HepG2 (cell line): Measurements from ENCODE around the gene GNB1. TPM values are rescaled to one million over a fixed set of nuclear protein-coding genes. Genes with fewer than 3 reads are reported as not detected.

Experiments used
- ARID2 ChIP-seq: sonication (generic); formaldehyde crosslinking; IDR thresholded peaks from 2 replicates; pipeline ENCODE4 v1.8.1; 2022; ENCODE audit warnings: mild to moderate bottlenecking, missing genetic modification reagents, borderline replicate concordance
- CCAR2 ChIP-seq: fragments of 200-400 bp; formaldehyde crosslinking; optimal IDR thresholded peaks from 2 replicates; pipeline ENCODE3; 2018; ENCODE audit warnings: low read depth, mild to moderate bottlenecking, low read length, moderate library complexity
- CHD2 ChIP-seq: IDR thresholded peaks from 2 replicates; pipeline ENCODE4 v1.6.1; 2011; ENCODE audit warnings: low read depth, low read length, improper control_type of control experiment
- HES4 ChIP-seq: sonication (generic); formaldehyde crosslinking; IDR thresholded peaks from 2 replicates; pipeline ENCODE4 v1.9.0; 2021; ENCODE audit warnings: mild to moderate bottlenecking, missing genetic modification reagents, borderline replicate concordance
- KLF11 ChIP-seq: IDR thresholded peaks from 2 replicates; pipeline ENCODE4 v1.6.1; 2016; ENCODE audit warnings: missing compliant biosample characterization
- MAFF ChIP-seq: IDR thresholded peaks from 2 replicates; pipeline ENCODE4 v1.6.1; 2011; ENCODE audit warnings: low read depth, low read length, improper control_type of control experiment
- NCOA1 ChIP-seq: sonication (generic); formaldehyde crosslinking; IDR thresholded peaks from 2 replicates; pipeline ENCODE4 v1.9.0; 2021; ENCODE audit warnings: missing genetic modification reagents
- NFKB2 ChIP-seq: sonication (generic); formaldehyde crosslinking; IDR thresholded peaks from 2 replicates; pipeline ENCODE4 v1.4.0; 2020; ENCODE audit warnings: missing genetic modification reagents, borderline replicate concordance
- NKX3-1 ChIP-seq: sonication (generic); formaldehyde crosslinking; IDR thresholded peaks from 2 replicates; pipeline ENCODE4 v1.5.0; 2020; ENCODE audit warnings: missing genetic modification reagents
- NR2F2 ChIP-seq: IDR thresholded peaks from 2 replicates; pipeline ENCODE4 v1.6.1; 2012; ENCODE audit warnings: low read depth, inconsistent platforms, borderline replicate concordance
- POGZ ChIP-seq: sonication (generic); formaldehyde crosslinking; IDR thresholded peaks from 2 replicates; pipeline ENCODE4 v1.4.0; 2020; ENCODE audit warnings: mild to moderate bottlenecking, missing genetic modification reagents
- RBFOX2 ChIP-seq: fragments of 200-400 bp; formaldehyde crosslinking; IDR thresholded peaks from 2 replicates; pipeline ENCODE4 v1.6.1; 2017; ENCODE audit warnings: low read depth, mild to moderate bottlenecking, low read length
- RFX5 ChIP-seq: IDR thresholded peaks from 2 replicates; pipeline ENCODE4 v1.6.1; 2011; ENCODE audit warnings: low read depth, low read length, improper control_type of control experiment
- SALL2 ChIP-seq: sonication (generic); formaldehyde crosslinking; IDR thresholded peaks from 2 replicates; pipeline ENCODE4 v1.8.1; 2023; ENCODE audit warnings: mild to moderate bottlenecking, missing genetic modification reagents, inconsistent platforms
- SATB2 ChIP-seq: sonication (generic); formaldehyde crosslinking; IDR thresholded peaks from 2 replicates; pipeline ENCODE4 v1.5.0; 2020; ENCODE audit warnings: missing genetic modification reagents
- SETDB1 ChIP-seq: sonication (generic); formaldehyde crosslinking; IDR thresholded peaks from 2 replicates; pipeline ENCODE4 v1.5.1; 2020; ENCODE audit warnings: missing genetic modification reagents, mild to moderate bottlenecking, borderline replicate concordance
- SP2 ChIP-seq: sonication (generic); formaldehyde crosslinking; IDR thresholded peaks from 2 replicates; pipeline ENCODE4 v1.5.1; 2020; ENCODE audit warnings: mild to moderate bottlenecking, missing genetic modification reagents
- ZNF12 ChIP-seq: sonication (generic); formaldehyde crosslinking; IDR thresholded peaks from 2 replicates; pipeline ENCODE4 v1.5.0; 2020; ENCODE audit warnings: missing genetic modification reagents
- ZNF263 ChIP-seq: sonication (generic); formaldehyde crosslinking; IDR thresholded peaks from 2 replicates; pipeline ENCODE4 v1.4.0; 2020; ENCODE audit warnings: missing genetic modification reagents
- ZNF891 ChIP-seq: sonication (generic); formaldehyde crosslinking; IDR thresholded peaks from 2 replicates; pipeline ENCODE4 v1.5.0; 2020; ENCODE audit warnings: mild to moderate bottlenecking, missing genetic modification reagents
- polyA plus RNA-seq, 8 experiments: library from polyadenylated mRNA; depleted of rRNA in 3 of 8; stranded (reverse) in 7 of 8; unstranded in 1 of 8; fragments of >200 nt; fragmentation: Illumina TruSeq in 4 of 8; extraction: Trizol in 4 of 8; gene quantifications; 2 replicates each; pipeline versions ENCODE4 v1.2.1 to v1.2.3, GENCODE V29; 2011 to 2016; ENCODE audit warnings: low read depth in 4 of 8, missing spikeins in 1 of 8, mixed read lengths in 1 of 8; ENCODE audit not compliant: insufficient read depth in 1 of 8
- total RNA-seq, 5 experiments: library from RNA; depleted of rRNA; stranded (reverse); fragments of >200 nt; fragmentation: Illumina TruSeq; extraction: Trizol; gene quantifications; 2 replicates each; pipeline ENCODE4 v1.2.3, GENCODE V29; 2016; ENCODE audit warnings: low read depth in 1 of 5
- TF ChIP-seq, protein P1 (sequence below): sonication (generic); formaldehyde crosslinking; IDR thresholded peaks from 2 replicates; pipeline ENCODE4 v1.5.0; 2020; ENCODE audit warnings: mild to moderate bottlenecking, missing genetic modification reagents, moderate library complexity
- TF ChIP-seq, protein P2 (sequence below): sonication (generic); formaldehyde crosslinking; IDR thresholded peaks from 2 replicates; pipeline ENCODE4 v1.5.1; 2020; ENCODE audit warnings: mild to moderate bottlenecking, missing genetic modification reagents, moderate library complexity
- TF ChIP-seq, protein P3 (sequence below): sonication (generic); formaldehyde crosslinking; IDR thresholded peaks from 2 replicates; pipeline ENCODE4 v1.5.1; 2020; ENCODE audit warnings: missing genetic modification reagents, mild to moderate bottlenecking, borderline replicate concordance
- TF ChIP-seq, protein P4 (sequence below): sonication (generic); formaldehyde crosslinking; IDR thresholded peaks from 2 replicates; pipeline ENCODE4 v1.9.0; 2021; ENCODE audit warnings: missing genetic modification reagents, borderline replicate concordance

Gene GNB1
- total and polyA plus RNA-seq, 2 of the 13 experiments (the other 11 are each of a cell fraction or from before 2014, with no cell fraction given) = 66.2 to 327 TPM

DNA sequence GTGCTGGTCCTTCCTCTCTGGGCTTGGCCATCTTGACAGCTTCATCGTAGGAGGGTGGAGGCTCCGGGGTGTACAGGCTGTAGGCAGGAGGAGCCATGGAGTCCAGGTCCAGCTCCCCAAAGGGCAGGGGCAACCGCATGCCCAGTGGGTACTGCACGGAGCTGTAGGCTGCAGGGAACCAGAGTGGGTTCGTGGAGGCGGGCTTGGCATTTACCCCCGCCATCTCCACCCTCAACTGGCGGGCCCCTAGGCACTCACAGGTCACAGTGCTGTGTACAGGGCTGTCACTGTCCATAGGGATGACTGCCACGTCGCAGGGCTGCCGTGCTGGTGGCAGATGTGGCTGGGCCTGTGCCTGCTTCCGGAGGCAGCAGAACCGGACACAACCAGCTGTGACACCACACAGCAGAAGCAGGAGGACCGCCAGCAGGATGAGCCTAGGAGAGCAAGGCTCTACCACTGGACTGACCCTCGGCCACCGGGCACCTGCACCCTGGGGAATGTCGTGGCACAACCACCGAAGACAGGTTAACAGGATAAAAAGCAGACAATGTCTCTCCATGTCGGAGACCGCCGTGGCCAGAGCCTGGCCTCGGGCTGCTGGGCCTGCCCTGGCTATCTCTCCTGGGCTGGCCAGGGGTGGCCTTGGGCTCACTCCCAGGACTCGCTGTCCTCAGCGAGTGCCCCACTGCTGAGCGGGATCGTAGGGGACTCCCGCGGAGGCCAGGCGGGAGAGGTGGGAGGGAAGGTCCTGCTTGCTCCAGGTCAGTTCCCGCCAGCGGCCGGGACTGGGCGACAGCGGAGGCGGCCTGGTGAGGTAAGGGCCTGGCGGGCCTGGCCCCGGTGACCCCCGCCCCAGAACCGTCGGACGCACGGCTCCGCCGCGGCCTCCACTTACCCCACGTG, 27.4 kb upstream of the GNB1 start (continued):
- TF ChIP-seq, protein P1, sequence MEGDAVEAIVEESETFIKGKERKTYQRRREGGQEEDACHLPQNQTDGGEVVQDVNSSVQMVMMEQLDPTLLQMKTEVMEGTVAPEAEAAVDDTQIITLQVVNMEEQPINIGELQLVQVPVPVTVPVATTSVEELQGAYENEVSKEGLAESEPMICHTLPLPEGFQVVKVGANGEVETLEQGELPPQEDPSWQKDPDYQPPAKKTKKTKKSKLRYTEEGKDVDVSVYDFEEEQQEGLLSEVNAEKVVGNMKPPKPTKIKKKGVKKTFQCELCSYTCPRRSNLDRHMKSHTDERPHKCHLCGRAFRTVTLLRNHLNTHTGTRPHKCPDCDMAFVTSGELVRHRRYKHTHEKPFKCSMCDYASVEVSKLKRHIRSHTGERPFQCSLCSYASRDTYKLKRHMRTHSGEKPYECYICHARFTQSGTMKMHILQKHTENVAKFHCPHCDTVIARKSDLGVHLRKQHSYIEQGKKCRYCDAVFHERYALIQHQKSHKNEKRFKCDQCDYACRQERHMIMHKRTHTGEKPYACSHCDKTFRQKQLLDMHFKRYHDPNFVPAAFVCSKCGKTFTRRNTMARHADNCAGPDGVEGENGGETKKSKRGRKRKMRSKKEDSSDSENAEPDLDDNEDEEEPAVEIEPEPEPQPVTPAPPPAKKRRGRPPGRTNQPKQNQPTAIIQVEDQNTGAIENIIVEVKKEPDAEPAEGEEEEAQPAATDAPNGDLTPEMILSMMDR (CRISPR knock-in tag) = no peak
- no peak for TF ChIP-seq SETDB1
- TF ChIP-seq, protein P2, sequence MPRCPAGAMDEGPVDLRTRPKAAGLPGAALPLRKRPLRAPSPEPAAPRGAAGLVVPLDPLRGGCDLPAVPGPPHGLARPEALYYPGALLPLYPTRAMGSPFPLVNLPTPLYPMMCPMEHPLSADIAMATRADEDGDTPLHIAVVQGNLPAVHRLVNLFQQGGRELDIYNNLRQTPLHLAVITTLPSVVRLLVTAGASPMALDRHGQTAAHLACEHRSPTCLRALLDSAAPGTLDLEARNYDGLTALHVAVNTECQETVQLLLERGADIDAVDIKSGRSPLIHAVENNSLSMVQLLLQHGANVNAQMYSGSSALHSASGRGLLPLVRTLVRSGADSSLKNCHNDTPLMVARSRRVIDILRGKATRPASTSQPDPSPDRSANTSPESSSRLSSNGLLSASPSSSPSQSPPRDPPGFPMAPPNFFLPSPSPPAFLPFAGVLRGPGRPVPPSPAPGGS (CRISPR knock-in tag) = no peak
- TF ChIP-seq KLF11 (CRISPR knock-in tag) = no peak
- TF ChIP-seq POGZ (CRISPR knock-in tag) = no peak
- 0 out of 2 replicates have a peak, but pooled peaks have one; percentile 17 for TF ChIP-seq SALL2 (CRISPR knock-in tag)
- TF ChIP-seq NKX3-1 (CRISPR knock-in tag) = no peak
- no peak for TF ChIP-seq SP2 (CRISPR knock-in tag)
- peak; percentile 50; the same call in 1 of the 2 replicates for TF ChIP-seq HES4 (CRISPR knock-in tag)
- no peak for TF ChIP-seq CHD2
- TF ChIP-seq RFX5 = no peak
- TF ChIP-seq, protein P3, sequence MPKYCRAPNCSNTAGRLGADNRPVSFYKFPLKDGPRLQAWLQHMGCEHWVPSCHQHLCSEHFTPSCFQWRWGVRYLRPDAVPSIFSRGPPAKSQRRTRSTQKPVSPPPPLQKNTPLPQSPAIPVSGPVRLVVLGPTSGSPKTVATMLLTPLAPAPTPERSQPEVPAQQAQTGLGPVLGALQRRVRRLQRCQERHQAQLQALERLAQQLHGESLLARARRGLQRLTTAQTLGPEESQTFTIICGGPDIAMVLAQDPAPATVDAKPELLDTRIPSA (CRISPR knock-in tag) = 0 out of 2 replicates have a peak, but pooled peaks have one; percentile 53
- no peak for TF ChIP-seq NCOA1
- TF ChIP-seq ZNF891 = peak; percentile 16; the same call in 1 of the 2 replicates
- no peak for TF ChIP-seq SATB2 (CRISPR knock-in tag)
- TF ChIP-seq ARID2 (CRISPR knock-in tag) = no peak
- TF ChIP-seq ZNF263 (CRISPR knock-in tag) = peak; percentile 21; the same call in 1 of the 2 replicates
- no peak for TF ChIP-seq CCAR2
- no peak for TF ChIP-seq MAFF
- TF ChIP-seq NR2F2 = no peak
- TF ChIP-seq, protein P4, sequence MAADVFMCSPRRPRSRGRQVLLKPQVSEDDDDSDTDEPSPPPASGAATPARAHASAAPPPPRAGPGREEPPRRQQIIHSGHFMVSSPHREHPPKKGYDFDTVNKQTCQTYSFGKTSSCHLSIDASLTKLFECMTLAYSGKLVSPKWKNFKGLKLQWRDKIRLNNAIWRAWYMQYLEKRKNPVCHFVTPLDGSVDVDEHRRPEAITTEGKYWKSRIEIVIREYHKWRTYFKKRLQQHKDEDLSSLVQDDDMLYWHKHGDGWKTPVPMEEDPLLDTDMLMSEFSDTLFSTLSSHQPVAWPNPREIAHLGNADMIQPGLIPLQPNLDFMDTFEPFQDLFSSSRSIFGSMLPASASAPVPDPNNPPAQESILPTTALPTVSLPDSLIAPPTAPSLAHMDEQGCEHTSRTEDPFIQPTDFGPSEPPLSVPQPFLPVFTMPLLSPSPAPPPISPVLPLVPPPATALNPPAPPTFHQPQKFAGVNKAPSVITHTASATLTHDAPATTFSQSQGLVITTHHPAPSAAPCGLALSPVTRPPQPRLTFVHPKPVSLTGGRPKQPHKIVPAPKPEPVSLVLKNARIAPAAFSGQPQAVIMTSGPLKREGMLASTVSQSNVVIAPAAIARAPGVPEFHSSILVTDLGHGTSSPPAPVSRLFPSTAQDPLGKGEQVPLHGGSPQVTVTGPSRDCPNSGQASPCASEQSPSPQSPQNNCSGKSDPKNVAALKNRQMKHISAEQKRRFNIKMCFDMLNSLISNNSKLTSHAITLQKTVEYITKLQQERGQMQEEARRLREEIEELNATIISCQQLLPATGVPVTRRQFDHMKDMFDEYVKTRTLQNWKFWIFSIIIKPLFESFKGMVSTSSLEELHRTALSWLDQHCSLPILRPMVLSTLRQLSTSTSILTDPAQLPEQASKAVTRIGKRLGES (CRISPR knock-in tag) = no peak
- no peak for TF ChIP-seq NFKB2
- no peak for TF ChIP-seq RBFOX2
- TF ChIP-seq ZNF12 (CRISPR knock-in tag) = no peak
